ENCODE results near the gene YWHAQ.
"Not testable (repeated sequence)": the region's sequence is repeated elsewhere in the genome, so short reads cannot be mapped to it uniquely, and the experiment has no call there.

The YWHAQ gene

DNA sequence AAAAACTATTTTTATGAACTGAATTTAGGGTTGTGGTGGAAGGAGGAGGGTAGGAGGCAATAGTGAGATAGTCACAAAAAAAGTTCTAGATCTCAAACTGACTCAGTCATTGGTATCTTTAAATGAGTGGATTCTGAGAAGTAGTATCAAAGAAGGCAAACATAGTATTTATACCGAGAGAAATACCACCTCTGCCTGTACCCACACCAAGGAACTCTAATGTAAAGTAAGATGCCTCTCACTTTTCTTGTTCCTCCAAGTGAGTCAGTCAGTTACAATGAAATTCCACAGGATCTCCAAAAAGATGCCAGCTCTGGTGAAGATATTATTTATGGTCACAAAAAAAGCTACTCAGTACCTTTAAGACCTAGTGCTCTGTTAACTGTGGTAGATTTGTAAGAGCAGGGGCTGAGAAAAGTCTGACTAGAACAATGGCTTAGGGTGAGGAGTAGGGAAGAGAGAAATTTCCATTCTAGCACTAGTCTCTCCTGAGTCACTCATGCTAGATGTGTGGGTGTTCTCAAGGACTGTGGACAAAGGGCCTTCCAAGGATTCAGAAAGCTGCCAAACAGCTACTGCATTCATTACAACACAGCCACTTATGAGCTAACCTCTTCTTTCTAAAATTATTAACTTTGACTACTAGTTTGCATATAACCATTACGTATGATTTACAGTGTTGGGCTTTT lies 36.3 kb downstream of the YWHAQ start:
- peak; percentile 79 for DNase-seq (ENCODE audit: low spot score)

DNA sequence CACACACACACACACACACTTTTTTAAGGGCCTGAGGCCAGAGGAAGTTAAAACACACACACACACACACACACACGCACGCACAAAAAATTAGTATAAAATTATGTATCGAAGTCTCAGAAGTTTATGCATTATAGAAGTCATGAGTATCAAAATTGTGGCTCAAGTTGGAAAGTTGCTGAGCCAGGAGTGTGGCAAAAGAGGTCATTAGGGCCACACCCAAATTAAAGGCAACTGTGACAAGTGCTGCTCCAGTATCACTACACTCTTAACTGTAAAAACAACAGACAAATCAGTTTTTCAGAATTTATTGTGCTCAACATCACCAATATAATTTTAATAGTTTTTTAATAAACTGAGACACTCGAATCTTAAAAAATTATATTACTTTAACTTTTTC lies 36.9 kb downstream of the YWHAQ start:
- DNase-seq (ENCODE audit: low spot score): no peak

GRCh38 chr2:9592699-9593098 lies 38.1 kb downstream of the YWHAQ start:
- no peak for DNase-seq (ENCODE audit: low spot score)

GRCh38 chr2:9590641-9591040 lies 40.2 kb downstream of the YWHAQ start:
- peak; percentile 36 for DNase-seq (ENCODE audit: low spot score)

DNA sequence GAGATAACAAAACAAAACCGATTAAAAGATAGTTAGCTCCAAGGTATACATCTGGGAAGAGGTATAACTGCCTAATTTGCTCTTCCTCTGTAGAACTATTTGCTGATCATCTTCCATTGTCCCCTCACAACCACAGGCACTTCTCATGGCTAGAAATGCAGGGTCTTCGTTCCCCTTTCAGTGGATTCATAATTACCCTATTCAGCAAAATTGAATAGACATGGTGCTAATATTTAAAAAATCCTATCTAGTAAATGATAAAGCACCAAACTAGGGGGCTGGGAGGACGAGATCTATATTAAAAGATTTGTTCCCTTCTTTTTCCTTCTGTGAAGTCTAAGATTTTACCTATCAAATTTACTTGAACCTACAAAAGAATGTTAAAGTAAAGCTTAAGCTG lies 44.3 kb downstream of the YWHAQ start:
- no peak for DNase-seq (ENCODE audit: low spot score)

DNA sequence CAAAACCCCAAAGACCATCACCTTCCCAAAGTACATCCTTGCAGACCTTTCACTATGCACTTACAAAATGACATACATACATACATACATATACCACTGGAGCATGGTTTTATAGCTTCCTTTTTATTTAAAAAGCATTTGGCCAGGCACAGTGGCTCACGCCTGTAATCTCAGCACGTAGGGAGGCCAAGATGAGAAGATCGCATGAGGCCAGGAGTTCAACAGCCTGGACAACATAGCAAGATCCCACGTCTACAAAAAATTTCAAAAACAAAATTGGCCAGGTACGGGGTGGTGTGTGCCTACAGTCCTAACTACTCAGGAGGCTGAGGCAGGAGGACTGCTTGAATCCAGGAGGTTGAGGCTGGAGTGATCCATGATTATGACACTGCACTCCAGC lies 45.3 kb downstream of the YWHAQ start:
- no peak for DNase-seq (ENCODE audit: low spot score)

- DNase-seq (ENCODE audit: low spot score): not testable (repeated sequence)
Observed at GRCh38 chr2:9584902-9585301, 45.9 kb downstream of the YWHAQ start.

DNA sequence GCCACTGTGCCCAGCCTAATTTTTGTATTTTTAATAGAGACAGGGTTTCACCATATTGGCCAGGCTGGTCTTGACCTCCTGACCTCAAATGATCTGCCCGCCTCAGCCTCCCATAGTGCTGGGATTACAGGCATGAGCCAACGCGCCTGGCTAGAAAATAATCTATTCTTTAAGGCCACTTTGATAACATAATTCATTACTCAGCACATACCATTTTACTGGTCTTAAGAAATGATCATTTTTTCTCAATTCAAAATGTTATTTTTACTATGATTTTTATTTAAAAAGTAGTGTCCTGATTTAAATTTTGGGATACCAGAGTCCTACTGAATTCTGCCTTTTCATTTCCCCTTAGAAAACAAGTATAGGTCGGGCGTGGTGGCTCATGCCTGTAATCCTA lies 48.2 kb downstream of the YWHAQ start:
- no peak for DNase-seq (ENCODE audit: low spot score)

DNA sequence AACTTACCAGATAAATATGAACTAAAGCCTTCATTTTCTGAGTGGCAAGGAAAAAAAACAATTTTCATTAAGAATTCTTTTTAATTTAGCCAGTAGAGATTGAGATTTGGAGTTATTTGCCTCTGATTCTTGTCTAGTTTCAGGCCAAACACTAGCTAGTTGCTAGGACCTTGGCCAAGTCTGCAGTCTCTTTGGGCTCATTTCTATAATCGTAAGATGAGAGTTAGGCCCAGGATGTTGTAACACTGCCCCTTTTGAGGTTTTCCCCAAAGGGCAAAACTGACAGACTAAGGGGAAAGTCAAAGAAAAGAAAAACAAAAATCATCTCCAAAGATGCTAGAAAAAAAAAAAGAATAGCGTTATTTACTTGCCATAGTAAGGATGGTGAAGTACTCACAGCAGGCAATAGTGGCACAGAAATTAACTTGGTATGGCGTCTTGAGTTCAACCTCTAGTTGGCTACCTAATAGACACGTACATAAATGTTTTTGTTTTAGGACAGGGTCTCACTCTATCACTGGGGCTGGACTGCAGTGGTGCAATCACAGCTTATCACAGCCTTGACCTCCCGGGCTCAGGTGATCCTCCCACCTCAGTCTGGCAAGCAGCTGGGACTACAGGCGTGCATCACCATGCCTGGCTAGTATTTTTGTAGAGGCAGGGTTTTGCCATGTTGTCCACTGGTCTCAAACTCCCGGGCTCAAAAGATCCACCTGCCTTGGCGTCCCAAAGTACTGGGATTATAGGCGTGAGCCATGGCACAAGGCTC lies 52.1 kb downstream of the YWHAQ start:
- no peak for DNase-seq (ENCODE audit: low spot score)

DNA sequence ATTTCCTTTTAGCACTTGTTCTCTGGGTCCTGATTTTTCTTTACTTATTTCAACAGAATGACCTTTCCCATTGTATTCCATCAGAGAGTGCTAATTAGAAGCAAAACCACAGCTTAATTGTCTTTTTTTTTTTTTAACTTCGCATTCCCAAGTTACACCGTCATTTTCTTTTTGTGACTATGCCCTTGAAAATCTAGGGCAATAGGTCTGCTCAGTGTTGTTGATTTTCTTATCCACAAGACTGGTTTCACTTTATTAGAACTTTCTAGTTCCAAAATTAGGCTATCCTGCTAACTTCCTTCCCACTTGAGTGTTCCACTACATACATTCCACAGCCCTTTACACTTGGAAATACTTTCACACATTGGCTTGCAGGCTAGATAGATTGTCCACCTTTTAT lies 56.5 kb downstream of the YWHAQ start:
- DNase-seq (ENCODE audit: low spot score): no peak

DNA sequence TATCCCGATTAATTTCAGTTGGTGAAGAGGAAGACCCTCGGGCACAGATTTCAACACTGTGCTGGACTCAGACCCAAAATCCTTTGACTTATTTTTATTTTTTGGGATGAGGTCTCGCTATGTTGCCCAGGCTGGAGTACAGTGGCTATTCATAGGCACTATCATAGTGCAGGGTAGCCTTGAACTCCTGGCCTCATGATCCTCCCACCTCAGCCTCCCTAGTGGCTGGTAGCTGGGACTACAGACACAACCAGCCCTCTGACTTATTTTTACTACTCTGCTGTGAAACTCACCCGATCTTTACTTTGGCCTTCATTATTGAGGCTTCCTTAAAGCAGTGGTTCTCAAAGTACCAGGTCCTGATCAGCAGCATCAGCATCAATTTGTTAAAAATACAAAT lies 57.0 kb downstream of the YWHAQ start:
- DNase-seq (ENCODE audit: low spot score): no peak

DNA sequence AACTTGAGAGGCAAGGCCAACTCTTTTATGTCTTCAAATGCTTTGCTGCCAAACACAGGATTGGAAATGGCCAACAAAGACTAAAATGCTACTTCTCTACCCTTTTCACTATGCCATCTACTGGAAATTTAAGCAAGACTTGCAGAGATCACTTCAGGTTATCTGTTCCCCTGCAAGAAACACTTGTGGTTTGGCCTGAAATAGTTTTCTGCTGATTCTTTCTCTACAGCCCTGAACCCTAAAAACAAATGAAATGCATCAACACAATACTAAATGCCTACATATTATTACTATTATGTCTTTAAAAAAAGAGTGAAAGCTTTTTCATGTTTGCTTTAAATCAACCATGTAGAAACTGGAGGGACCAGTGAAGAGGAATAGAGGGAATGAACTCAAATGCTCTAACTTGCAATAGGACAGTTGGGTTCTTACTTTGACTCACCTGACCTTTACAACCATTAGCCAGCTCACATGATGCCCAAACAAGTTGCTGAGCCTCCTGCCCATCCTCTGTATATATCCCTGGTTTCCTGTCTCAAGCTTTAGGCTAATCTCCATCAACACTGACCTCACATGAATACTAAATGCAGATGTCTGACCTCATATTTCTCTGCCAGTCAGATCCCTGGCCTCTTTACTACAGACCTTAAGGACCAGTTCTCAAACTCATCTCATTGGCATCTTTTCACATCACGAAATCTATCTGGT lies 57.6 kb downstream of the YWHAQ start:
- no peak for DNase-seq (ENCODE audit: low spot score)

GRCh38 chr2:9570182-9571060 lies 60.4 kb downstream of the YWHAQ start:
- DNase-seq (ENCODE audit: low spot score): no peak

GRCh38 chr2:9565436-9566153 lies 65.2 kb downstream of the YWHAQ start:
- peak; percentile 73 for DNase-seq (ENCODE audit: low spot score)

DNA sequence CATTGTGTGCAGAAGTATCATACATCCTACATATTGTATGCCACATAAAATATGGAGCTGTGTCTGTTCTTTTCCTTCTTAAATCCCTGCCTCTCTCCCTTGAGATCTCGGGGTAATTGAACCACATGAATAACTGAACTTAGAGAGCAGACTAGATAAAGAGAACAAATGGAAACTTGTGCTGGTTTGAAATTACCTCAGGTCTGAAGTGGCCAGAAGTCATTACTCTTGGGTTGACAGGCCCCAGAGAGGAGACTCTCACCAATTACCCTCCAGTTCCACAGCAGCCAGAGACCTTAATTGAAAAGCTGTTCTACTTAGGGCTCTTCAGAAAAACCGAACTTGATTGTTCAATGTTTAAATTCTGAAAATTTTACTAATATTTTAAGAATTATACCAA lies 70.2 kb downstream of the YWHAQ start:
- DNase-seq (ENCODE audit: low spot score): no peak

GRCh38 chr2:9558948-9559381 lies 71.8 kb downstream of the YWHAQ start:
- DNase-seq (ENCODE audit: low spot score): no peak

GRCh38 chr2:9556121-9556743 lies 74.6 kb downstream of the YWHAQ start:
- DNase-seq (ENCODE audit: low spot score): no peak

DNA sequence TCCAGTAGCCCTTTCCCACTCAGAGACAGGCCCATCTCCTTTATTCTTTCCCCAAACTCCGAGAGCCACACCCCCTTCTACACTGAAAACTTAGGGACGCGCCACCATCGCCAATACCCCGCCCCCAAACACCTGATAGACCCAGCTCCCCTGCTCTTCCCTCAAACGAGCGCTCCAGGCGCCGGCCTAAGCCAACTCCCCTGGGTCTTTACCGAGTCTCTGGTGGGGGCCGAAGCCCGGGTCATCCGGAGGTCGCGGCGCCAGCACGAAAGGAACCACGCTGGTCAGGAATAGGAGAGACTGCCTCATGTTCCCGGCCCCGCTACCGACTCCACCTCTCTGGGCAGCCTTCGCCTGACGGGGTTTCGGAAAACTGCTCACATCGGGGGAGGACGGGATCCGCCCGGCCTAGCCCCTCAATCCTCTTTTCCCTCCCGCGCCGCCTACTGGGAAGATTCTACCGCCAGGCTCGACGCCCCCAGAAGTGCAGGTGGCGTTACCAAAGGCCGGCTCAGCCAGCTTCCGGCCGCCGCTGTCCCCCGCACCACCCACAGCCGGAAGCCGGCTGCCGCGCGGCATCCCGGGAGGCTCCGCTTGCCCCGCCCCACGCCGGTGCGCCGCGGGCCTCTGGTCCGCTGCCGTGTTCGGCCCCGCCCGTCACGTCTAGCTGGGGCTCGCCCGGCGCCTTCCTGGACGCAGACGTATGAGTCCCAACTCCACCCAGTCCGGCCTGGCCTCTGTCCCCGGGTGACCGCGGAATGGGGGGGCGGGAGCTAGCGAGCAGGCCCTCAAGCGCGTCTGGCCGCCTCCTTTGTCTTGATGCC lies 75.3 kb downstream of the YWHAQ start, which contains the start of gene ADAM17:
ADAM17 (minus strand) TSS at position 534 of the 824 bp plus-strand sequence; CDS start at position 309, 225 bp downstream.
- DNase-seq (ENCODE audit: low spot score): peak; percentile 97

GRCh38 chr2:9554921-9555296 lies 75.9 kb downstream of the YWHAQ start:
- peak; percentile 46 for DNase-seq (ENCODE audit: low spot score)

Data from kidney capillary endothelial cell (primary cell).